Fibroblast of lung (primary cell): ENCODE measurements around the gene SHKBP1.

Experiments used
- EZH2 ChIP-seq: IDR thresholded peaks from 2 replicates; pipeline ENCODE4 v1.5.1; 2012; ENCODE audit warnings: low read length, control low read depth, mild to moderate bottlenecking; ENCODE audit errors: missing control alignments
- TF ChIP-seq, protein P1 (sequence below), 2 donors: IDR thresholded peaks in 1 of 2; conservative IDR thresholded peaks in 1 of 2; 1 replicate in 1 of 2; 2 replicates in 1 of 2; pipeline ENCODE4 v1.5.1; 2011 to 2012; ENCODE audit warnings: low read length in 2 of 2, control low read depth in 1 of 2, inconsistent platforms in 1 of 2, low read depth in 1 of 2, mild to moderate bottlenecking in 1 of 2

DNA sequence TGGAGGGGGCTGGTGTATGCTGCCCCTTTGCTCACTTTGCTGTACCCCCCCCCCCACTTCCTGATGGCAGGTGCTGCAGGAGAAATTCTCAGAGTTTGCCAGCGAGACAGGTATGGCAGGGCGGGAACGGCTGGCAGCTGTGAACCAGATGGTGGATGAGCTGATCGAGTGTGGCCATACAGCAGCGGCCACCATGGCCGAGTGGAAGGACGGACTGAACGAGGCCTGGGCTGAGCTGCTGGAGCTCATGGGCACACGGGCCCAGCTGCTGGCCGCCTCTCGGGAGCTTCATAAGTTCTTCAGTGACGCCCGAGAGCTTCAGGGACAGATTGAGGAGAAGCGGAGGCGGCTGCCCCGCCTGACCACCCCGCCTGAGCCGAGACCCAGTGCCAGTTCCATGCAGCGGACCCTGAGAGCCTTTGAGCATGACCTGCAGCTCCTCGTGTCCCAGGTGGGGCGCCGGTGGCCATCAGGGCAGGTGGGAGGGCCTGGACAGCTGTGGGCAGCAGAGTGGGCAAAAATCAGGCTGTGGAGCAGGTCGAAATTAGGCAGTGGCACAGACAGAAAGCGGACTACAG lies 19.6 kb upstream of the SHKBP1 start:
- TF ChIP-seq, protein P1, sequence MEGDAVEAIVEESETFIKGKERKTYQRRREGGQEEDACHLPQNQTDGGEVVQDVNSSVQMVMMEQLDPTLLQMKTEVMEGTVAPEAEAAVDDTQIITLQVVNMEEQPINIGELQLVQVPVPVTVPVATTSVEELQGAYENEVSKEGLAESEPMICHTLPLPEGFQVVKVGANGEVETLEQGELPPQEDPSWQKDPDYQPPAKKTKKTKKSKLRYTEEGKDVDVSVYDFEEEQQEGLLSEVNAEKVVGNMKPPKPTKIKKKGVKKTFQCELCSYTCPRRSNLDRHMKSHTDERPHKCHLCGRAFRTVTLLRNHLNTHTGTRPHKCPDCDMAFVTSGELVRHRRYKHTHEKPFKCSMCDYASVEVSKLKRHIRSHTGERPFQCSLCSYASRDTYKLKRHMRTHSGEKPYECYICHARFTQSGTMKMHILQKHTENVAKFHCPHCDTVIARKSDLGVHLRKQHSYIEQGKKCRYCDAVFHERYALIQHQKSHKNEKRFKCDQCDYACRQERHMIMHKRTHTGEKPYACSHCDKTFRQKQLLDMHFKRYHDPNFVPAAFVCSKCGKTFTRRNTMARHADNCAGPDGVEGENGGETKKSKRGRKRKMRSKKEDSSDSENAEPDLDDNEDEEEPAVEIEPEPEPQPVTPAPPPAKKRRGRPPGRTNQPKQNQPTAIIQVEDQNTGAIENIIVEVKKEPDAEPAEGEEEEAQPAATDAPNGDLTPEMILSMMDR (conservative IDR thresholded peaks at IDR 0.05 in 1 of 2, IDR thresholded peaks at IDR 0.05 in 1 of 2; ENCODE audit: low read depth in 1 of 2, low read length in 2 of 2), result no peak
- TF ChIP-seq EZH2, result no peak
